ENCODE data around the gene CITED4. TPM values are rescaled to one million over a fixed set of nuclear protein-coding genes. Genes with fewer than 3 reads are reported as not detected.
A peak's percentile ranks its signal among the peaks of the same experiment; 100 is the strongest.

Gene CITED4
- polyA plus RNA-seq, 3 donors = 2.4 to 18.8 (median 17.1) TPM

GRCh38 chr1:40848530-40849189 lies 13.5 kb downstream of the CITED4 start:
- Histone ChIP-seq H3K9me3 (replicated peaks in 1 of 2; ENCODE audit: control insufficient read depth in 1 of 2, insufficient read depth in 1 of 2, low read length in 2 of 2) (no peaks in the 10 kb centered on the region), H3K4me1 (ENCODE audit: control insufficient read depth in 1 of 2, insufficient read depth in 2 of 2, low read length in 2 of 2) (peaks cover 6 to 17% of the 10 kb centered on the region in 2 donors), H3K27me3 (ENCODE audit: control insufficient read depth in 2 of 2, insufficient read depth in 2 of 2, low read length in 2 of 2) (no peaks in the 10 kb centered on the region), H3K4me2 (replicated peaks; ENCODE audit: extremely low read depth, low read length, poor library complexity, severe bottlenecking) (no peak overlapping the region), H2AFZ (ENCODE audit: insufficient read depth, low read depth, low read length, poor library complexity, severe bottlenecking) (no peak overlapping the region), H4K20me1 (ENCODE audit: insufficient read depth, low read length) (no peaks in the 10 kb centered on the region), H3K9ac (ENCODE audit: insufficient read depth, low read length, poor library complexity, severe bottlenecking) (no peak overlapping the region), H3K36me3 (replicated peaks in 1 of 2; ENCODE audit: control insufficient read depth in 1 of 2, insufficient read depth in 2 of 2, low read length in 2 of 2) (no peaks in the 10 kb centered on the region), H3K79me2 (ENCODE audit: insufficient read depth, low read length) (no peaks in the 10 kb centered on the region), H3K4me3 (replicated peaks in 1 of 3; ENCODE audit: low read depth in 2 of 3, low read length in 3 of 3) (no peak overlapping the region), H3K27ac (ENCODE audit: low read depth in 1 of 2, low read length in 2 of 2) (no peak overlapping the region)
- WGBS (ENCODE audit: insufficient coverage) = 86% methylated on average over 2 of the region's 6 CpGs
- Mint-ChIP-seq H3K36me3 (peaks cover 0 to 2% of the 10 kb centered on the region in 2 donors), H3K27me3 (ENCODE audit: low read depth in 3 of 3) (peaks cover under 1 to 9% (median 4%) of the 10 kb centered on the region in 3 donors), H3K4me1 (peaks cover 27% of the 10 kb centered on the region), H3K9me3 (no peaks in the 10 kb centered on the region), H3K27ac (no peak overlapping the region), H3K4me3 (no peak overlapping the region)
- DNase-seq = peak; percentile 33 to 57 (median 39)
- intact Hi-C loops (cut with micrococcal nuclease) = loop anchor here (2.0 to 10.0 kb wide), 4 partner anchors 104 to 254 kb away; no protein-coding TSS in a partner anchor
- peak; percentile 76 for TF ChIP-seq CTCF (IDR thresholded peaks at IDR 0.05)

- Histone ChIP-seq H3K79me2 (ENCODE audit: insufficient read depth, low read length) (no peaks in the 10 kb centered on the region), H3K4me1 (ENCODE audit: control insufficient read depth in 1 of 2, insufficient read depth in 2 of 2, low read length in 2 of 2) (peaks cover 6 to 17% of the 10 kb centered on the region in 2 donors), H3K36me3 (replicated peaks in 1 of 2; ENCODE audit: control insufficient read depth in 1 of 2, insufficient read depth in 2 of 2, low read length in 2 of 2) (no peaks in the 10 kb centered on the region), H3K4me2 (replicated peaks; ENCODE audit: extremely low read depth, low read length, poor library complexity, severe bottlenecking) (no peak overlapping the region), H3K27ac (ENCODE audit: low read depth in 1 of 2, low read length in 2 of 2) (no peak overlapping the region), H3K4me3 (replicated peaks in 1 of 3; ENCODE audit: low read depth in 2 of 3, low read length in 3 of 3) (no peak overlapping the region), H3K9ac (ENCODE audit: insufficient read depth, low read length, poor library complexity, severe bottlenecking) (no peak overlapping the region), H4K20me1 (ENCODE audit: insufficient read depth, low read length) (no peaks in the 10 kb centered on the region), H2AFZ (ENCODE audit: insufficient read depth, low read depth, low read length, poor library complexity, severe bottlenecking) (no peak overlapping the region), H3K9me3 (replicated peaks in 1 of 2; ENCODE audit: control insufficient read depth in 1 of 2, insufficient read depth in 1 of 2, low read length in 2 of 2) (no peaks in the 10 kb centered on the region), H3K27me3 (ENCODE audit: control insufficient read depth in 2 of 2, insufficient read depth in 2 of 2, low read length in 2 of 2) (peaks cover 0 to under 1% of the 10 kb centered on the region in 2 donors)
- Mint-ChIP-seq H3K27me3 (ENCODE audit: low read depth in 3 of 3) (peaks cover 2 to 9% (median 8%) of the 10 kb centered on the region in 3 donors), H3K4me1 (peaks cover 23% of the 10 kb centered on the region), H3K27ac (no peak overlapping the region), H3K4me3 (no peak overlapping the region), H3K36me3 (peaks cover 0 to 6% of the 10 kb centered on the region in 2 donors), H3K9me3 (peaks cover 0 to 6% (median 4%) of the 10 kb centered on the region in 7 donors)
- no peak for DNase-seq
- TF ChIP-seq CTCF (IDR thresholded peaks at IDR 0.05) = no peak
- intact Hi-C loops (cut with micrococcal nuclease) = loop anchor here (5.0 to 10.0 kb wide), 3 partner anchors 105 to 252 kb away; no protein-coding TSS in a partner anchor
- 98% methylated on average over 5 of the region's 6 CpGs for WGBS (ENCODE audit: insufficient coverage)
Observed at GRCh38 chr1:40847023-40847745, 15.0 kb downstream of the CITED4 start.

Measured in CD14-positive monocyte (primary cell).